Heart left ventricle (tissue), 16 donors: Measurements from ENCODE around the gene TMPO. TPM values are rescaled to one million over a fixed set of nuclear protein-coding genes. Genes with fewer than 3 reads are reported as not detected.
"Not testable (repeated sequence)": the region's sequence is repeated elsewhere in the genome, so short reads cannot be mapped to it uniquely, and the experiment has no call there.

ENCODE experiments used
- ATAC-seq, 4 donors: fragments of 200-7000 bp; cut with Tn5 transposase; one replicate each; pipeline ENCODE4 v1.9.1; 2020 to 2022; ENCODE audit warnings: moderate library complexity in 4 of 4, mild to moderate bottlenecking in 3 of 4, moderate number of reproducible peaks in 1 of 4
- DNase-seq, 5 donors: peaks; one replicate each; pipeline ENCODE4 v3.0.0-alpha.2; 2020
- H3K27ac ChIP-seq, 12 donors: fragments of 200-600 bp; sonication (generic) in 4 of 12; one replicate each; pipeline versions ENCODE4 v1.5.0 to v1.8.0; 2016 to 2022; ENCODE audit warnings: mild to moderate bottlenecking in 2 of 12
- H3K27me3 ChIP-seq, 9 donors: fragments of 200-600 bp; sonication (generic) in 2 of 9; one replicate each; pipeline versions ENCODE4 v1.5.1 to v1.8.0; 2016 to 2022; ENCODE audit warnings: mild to moderate bottlenecking in 3 of 9
- H3K36me3 ChIP-seq, 9 donors: fragments of 200-600 bp; sonication (generic) in 2 of 9; one replicate each; pipeline versions ENCODE4 v1.5.0 to v1.8.0; 2018 to 2022; ENCODE audit warnings: mild to moderate bottlenecking in 2 of 9
- H3K4me1 ChIP-seq, 12 donors: fragments of 200-600 bp; sonication (generic) in 4 of 12; one replicate each; pipeline versions ENCODE4 v1.5.0 to v1.8.0; 2016 to 2022; ENCODE audit warnings: mild to moderate bottlenecking in 3 of 12
- H3K4me3 ChIP-seq, 12 donors: fragments of 200-600 bp; sonication (generic) in 4 of 12; one replicate each; pipeline versions ENCODE4 v1.5.0 to v1.8.0; 2017 to 2022; ENCODE audit warnings: mild to moderate bottlenecking in 9 of 12, moderate library complexity in 4 of 12
- H3K9me3 ChIP-seq, 12 donors: fragments of 200-600 bp; sonication (generic) in 4 of 12; one replicate each; pipeline versions ENCODE4 v1.5.0 to v1.8.0; 2016 to 2022; ENCODE audit warnings: mild to moderate bottlenecking in 1 of 12
- CTCF ChIP-seq, 12 donors: fragments of 200-600 bp; sonication (generic) in 4 of 12; IDR thresholded peaks; one replicate each; pipeline versions ENCODE4 v1.5.0 to v1.8.0; 2018 to 2022; ENCODE audit warnings: antibody characterized with exemption in 12 of 12, mild to moderate bottlenecking in 5 of 12
- POLR2A ChIP-seq, 2 donors: fragments of 450-650 bp; IDR thresholded peaks; one replicate each; pipeline ENCODE4 v1.6.1; 2017; ENCODE audit warnings: antibody characterized with exemption in 2 of 2, mild to moderate bottlenecking in 2 of 2, moderate library complexity in 2 of 2
- WGBS, 4 donors: extraction: QIAGEN DNeasy Blood & Tissue Kit in 2 of 4; methylation state at CpG; one replicate each; pipeline versions ENCODE4 v1.1.5 to v1.1.7; 2013 to 2018; 5-methylcytosine and 5-hydroxymethylcytosine counted together
- intact Hi-C, 10 donors: fragments of 100-400 bp; cut with DNase I; formaldehyde crosslinking; loops; one replicate each; pipeline versions ENCODE4 v1.11.1 to v1.14.2; 2022
- polyA plus RNA-seq, 2 donors: library from polyadenylated mRNA; stranded (reverse); fragments of 200-250 nt; gene quantifications; one replicate each; pipeline ENCODE4 v1.2.3, GENCODE V29; 2013
- total RNA-seq, 9 donors: library from RNA; depleted of rRNA in 2 of 9; stranded (reverse); fragments of >200 nt in 2 of 9; fragmentation: NEBNext Ultra II Directional in 3 of 9; extraction: Animal tissue kit (Norgen Biotek cat#: 25700) in 3 of 9; gene quantifications; one replicate each; pipeline versions ENCODE4 v1.1.0 to v1.2.4, GENCODE V29; 2016 to 2023
- donor health status: ischemic (EF 13 %, LVEDD 7.1; RV severe dilation, severe dysfunction).
- donor health status: healthy with polysubstance abuse.
- donor health status: DM: no; HTN: yes; CAD: no.
- donor health status: DM: no; HTN: no; CAD: no.
- donor health status: ischemic (EF 25% LVEDD 6.9; RV normal size, moderate dysfunction).
- donor health status: ischemic (EF 25% LVEDD 5.7; RV mildly dilated, moderate dysfunction).
- donor health status: healthy.
- donor health status: DM: yes; HTN: yes; CAD: no.
- donor health status: ischemic (EF 35%, LVEDD 5.7; RV mildly dilated, moderate dysfunction).
- donor health status: nonischemic (EF 11% LVEDD 7.7; RV severe dilation, severe dysfunction).
- donor health status: DM: yes; HTN: yes; CAD: no.
- donor health status: PGD.
- donor health status: ischemic (EF 29% LVEDD 5.4; RV normal size, mild dysfunction).
- donor health status: nonischemic (EF 23%, LVEDD 6.1; RV moderate dilation, normal function).

Gene TMPO
- total and polyA plus RNA-seq, 11 donors, result 11.2 to 30.5 (median 16.5) TPM

GRCh38 chr12:98489176-98489575, 26.2 kb upstream of the TMPO start:
- ATAC-seq, result no peak
- Histone ChIP-seq H3K36me3 (no peaks in the 10 kb centered on the region), H3K4me3 (no peak overlapping the region), H3K27ac (no peak overlapping the region), H3K4me1 (peaks cover 0 to 11% (median 7%) of the 10 kb centered on the region in 12 donors), H3K27me3 (no peaks in the 10 kb centered on the region), H3K9me3 (no peaks in the 10 kb centered on the region)
- no peak for DNase-seq
- TF ChIP-seq POLR2A (IDR thresholded peaks at IDR 0.05), result no peak
- TF ChIP-seq CTCF (IDR thresholded peaks at IDR 0.05), result no peak
- intact Hi-C loops, result loop anchor here in 2 of 10 donors (5.0 to 10.0 kb wide), 2 partner anchors 62 to 64 kb away; no protein-coding TSS in a partner anchor
- WGBS, 4 donors, result 98 to 99% (median 98%) methylated on average over 3 of the region's 3 CpGs

GRCh38 chr12:98490501-98491453, 24.6 kb upstream of the TMPO start:
- 27 to 28% (median 27%) methylated on average over 14 of the region's 14 CpGs for WGBS, 4 donors
- H3K27ac ChIP-seq, result peak overlapping the region in 11 of 12 donors; percentile 25 to 67 (median 55)
- no peaks in the 10 kb centered on the region for H3K9me3 ChIP-seq
- no peak for TF ChIP-seq POLR2A (IDR thresholded peaks at IDR 0.05)
- TF ChIP-seq CTCF (IDR thresholded peaks at IDR 0.05), result peak; percentile 70 to 94 (median 85)
- peak overlapping the region in 7 of 12 donors; percentile 13 to 40 (median 25) for H3K4me3 ChIP-seq
- ATAC-seq (peak; percentile 82 to 93 (median 88)), DNase-seq (peak; percentile 78 to 90 (median 85))
- peaks cover 0 to 11% (median 7%) of the 10 kb centered on the region in 12 donors for H3K4me1 ChIP-seq
- no peaks in the 10 kb centered on the region for H3K36me3 ChIP-seq
- H3K27me3 ChIP-seq, result no peaks in the 10 kb centered on the region
- intact Hi-C loops, result loop anchor here in 9 of 10 donors (1.0 to 2.0 kb wide), 3 partner anchors 13 to 26 kb away; partner anchors contain the start of gene TMPO (in 5 of the 9)

GRCh38 chr12:98492580-98493140, 22.7 kb upstream of the TMPO start:
- ATAC-seq, result no peak
- 68 to 81% (median 77%) methylated on average over 4 of the region's 4 CpGs for WGBS, 4 donors

GRCh38 chr12:98501266-98501629, 14.1 kb upstream of the TMPO start:
- not testable (repeated sequence) for H3K27ac ChIP-seq, H3K27me3 ChIP-seq, H3K4me3 ChIP-seq, DNase-seq, ATAC-seq, H3K36me3 ChIP-seq, H3K9me3 ChIP-seq
- WGBS, 4 donors, result 94 to 97% (median 95%) methylated on average over 15 of the region's 15 CpGs
- H3K4me1 ChIP-seq, result peaks cover 0 to 10% (median 0%) of the 10 kb centered on the region in 12 donors
- intact Hi-C loops, result loop anchor here in 3 of 10 donors (5.0 to 10.0 kb wide), 3 partner anchors 91 to 146 kb away; partner anchors contain the start of genes SLC25A3 (in 2 of the 3) and APAF1 (in 1 of the 3)

More at GRCh38 chr12:98492580-98493140, 22.7 kb upstream of the TMPO start:
- no peaks in the 10 kb centered on the region for H3K9me3 ChIP-seq
- intact Hi-C loops, result no loop called here
- no peak for DNase-seq
- H3K36me3 ChIP-seq, result no peaks in the 10 kb centered on the region
- TF ChIP-seq CTCF (IDR thresholded peaks at IDR 0.05) (no peak), POLR2A (IDR thresholded peaks at IDR 0.05) (no peak)
- H3K4me1 ChIP-seq, result peaks cover 0 to 11% (median 7%) of the 10 kb centered on the region in 12 donors
- no peak overlapping the region for H3K27ac ChIP-seq
- no peak overlapping the region for H3K4me3 ChIP-seq
- no peaks in the 10 kb centered on the region for H3K27me3 ChIP-seq
